ENCODE measurements around the gene KRT83.

Gene KRT83

DNA sequence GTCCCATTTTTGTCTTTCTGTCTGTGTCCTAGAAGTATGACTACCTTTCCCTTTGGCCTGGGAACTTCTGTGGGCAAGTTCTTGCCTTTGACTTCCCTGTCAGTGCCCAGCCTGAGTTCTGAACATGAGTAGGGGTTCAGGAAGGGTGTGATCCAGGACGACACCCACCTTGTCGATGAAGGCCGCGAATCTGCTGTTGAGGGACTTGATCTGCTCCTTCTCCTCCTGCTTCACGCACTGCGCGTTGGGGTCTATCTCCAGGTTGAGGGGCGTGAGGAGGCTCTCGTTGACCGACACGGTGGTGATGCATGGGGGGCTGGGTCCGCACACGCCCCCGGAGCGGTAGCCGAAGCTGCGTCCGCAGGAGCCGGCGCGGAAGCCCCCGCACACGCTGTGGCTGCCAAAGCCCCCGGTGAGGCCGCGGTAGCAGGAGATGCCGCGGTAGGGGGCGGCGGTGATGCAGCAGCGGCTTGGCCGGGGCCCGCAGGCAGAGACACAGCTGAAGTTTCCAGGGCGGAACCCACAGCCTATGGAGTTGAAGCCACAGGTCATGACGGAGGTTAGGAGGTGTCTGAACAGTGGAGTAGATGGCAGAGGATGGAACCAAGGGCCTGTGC lies at the start of gene KRT83:
Gene KRT83 (minus strand): TSS at position 615 of the 617 bp plus-strand sequence. CDS start 63 bp downstream, at position 552.
- DNase-seq, result no peak

DNA sequence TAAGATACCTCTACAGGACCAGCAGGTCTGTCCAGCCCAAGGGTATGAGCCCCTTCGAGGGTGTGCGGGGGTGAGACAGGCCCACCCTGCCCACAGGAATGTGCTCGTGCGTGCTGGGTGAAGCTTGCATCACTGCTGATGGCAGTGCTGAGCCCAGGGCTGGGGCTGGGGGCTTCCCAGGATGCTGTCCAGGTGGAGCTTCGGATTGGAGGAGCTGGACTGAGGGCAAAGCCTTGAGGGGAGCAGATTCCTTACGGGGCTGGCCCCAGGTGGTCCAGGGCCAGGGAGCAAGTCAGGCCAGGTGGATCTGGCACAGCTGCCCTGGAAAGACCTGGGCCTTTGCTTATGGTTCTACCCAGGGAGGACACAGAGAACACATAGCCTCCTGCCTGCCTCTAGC lies 48.6 kb upstream of the KRT83 start:
- DNase-seq, result no peak

GRCh38 chr12:52369211-52369610 lies 48.0 kb upstream of the KRT83 start:
- no peak for DNase-seq

DNA sequence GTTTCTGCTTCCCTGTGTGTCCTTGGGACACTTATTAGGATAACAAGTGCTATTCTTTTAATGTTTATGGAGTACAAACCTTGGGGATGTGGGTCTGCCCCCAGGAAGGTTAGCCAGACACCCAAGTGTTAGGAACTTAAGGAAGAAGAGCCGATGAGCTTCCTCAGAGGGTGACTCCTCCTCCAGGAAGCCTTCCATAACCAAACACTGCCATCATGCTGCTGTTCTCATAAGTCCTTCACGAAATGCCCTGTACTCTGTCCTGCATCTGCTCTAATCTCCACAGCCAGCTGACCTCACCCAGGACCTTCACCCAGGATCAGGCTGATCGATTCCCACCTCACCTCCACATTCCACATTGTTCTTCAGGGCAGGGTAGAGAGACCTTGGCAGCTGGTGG lies 47.3 kb upstream of the KRT83 start:
- no peak for DNase-seq

GRCh38 chr12:52367876-52368275 lies 46.7 kb upstream of the KRT83 start:
- DNase-seq, result no peak

- DNase-seq, result no peak
These were observed 45.7 kb upstream of the KRT83 start, which contains the start of gene KRT85 for GRCh38 chr12:52366738-52367485. Gene KRT85, minus strand, starts transcription at chr12:52367481. Its CDS starts 76 bp downstream, at chr12:52367405.

- peak; percentile 46 for DNase-seq
These were observed 43.8 kb upstream of the KRT83 start for GRCh38 chr12:52364901-52365489.

DNA sequence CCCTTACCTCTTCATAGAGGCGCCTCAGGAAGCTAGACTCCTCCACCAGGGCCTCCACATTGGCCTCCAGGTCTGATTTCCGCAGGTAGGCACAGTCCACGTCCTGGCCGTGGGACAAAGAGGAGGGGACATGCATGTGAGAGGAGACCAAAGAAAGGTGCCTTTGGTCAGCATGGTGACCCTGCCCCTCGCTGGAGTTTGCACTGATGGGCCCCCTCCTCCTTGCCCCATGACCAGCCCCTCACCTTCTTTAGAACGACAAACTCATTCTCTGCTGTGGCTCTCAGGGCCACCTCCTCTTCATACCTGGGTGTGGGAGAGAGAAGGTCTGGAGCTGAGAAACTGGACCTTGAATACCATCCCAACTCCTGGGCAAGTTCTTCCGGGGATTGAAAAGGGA lies 42.9 kb upstream of the KRT83 start:
- no peak for DNase-seq

DNA sequence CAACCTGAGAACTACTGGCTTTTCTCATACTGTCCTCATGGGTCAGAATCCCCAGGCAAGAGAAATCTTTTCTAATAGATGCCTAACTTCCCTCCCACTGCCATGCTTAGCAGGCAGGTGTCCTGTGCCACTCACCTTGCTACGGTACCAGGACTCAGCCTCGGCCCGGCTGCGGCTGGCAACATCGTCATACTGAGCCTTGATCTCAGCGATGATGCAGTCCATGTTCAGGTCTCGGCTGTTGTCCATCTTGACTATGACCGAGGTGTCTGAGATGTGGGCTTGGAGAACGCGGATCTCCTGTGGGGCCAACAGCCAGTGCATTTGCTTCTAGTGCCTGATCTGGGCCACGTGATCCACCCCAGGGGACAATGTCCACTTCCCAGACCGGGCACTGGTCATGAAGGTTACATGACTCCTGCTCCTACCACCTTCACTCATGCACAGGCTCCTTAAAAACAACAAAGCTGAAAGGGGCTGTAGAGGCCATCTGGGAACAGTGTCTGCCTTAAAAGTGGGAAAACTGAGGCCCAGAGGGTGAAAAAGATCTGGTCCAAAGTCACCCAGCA lies 42.0 kb upstream of the KRT83 start:
- DNase-seq, result no peak

DNA sequence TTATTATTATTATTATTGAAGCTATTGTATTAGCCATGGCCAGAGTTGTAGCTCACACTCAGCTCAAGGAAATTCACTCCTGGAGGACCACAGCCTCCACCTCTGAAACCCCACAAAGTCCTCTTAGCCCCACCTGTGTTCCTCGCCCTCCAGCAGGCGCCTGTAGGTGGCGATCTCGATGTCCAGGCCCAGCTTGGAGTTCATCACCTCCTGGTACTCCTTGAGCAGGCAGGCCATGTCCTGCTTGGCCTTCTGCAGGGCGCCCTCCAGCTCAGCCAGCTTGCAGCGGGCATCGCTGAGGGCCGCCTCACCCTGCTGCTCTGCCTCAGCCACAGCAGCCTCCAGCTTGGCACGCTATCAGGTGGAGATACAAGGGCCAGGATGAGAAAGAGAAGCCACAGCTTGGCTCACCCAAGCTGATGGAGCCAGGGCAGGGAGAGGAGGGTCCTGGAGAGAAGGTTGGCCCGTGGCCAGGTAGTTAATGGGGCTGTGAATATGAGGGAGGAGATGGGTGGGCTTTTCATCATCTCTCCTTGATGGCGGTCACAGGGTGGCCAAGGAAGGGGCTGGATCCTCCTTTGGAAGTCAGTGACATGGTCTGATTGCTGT lies 41.0 kb upstream of the KRT83 start:
- DNase-seq, result peak; percentile 10

GRCh38 chr12:52361553-52361952 lies 40.4 kb upstream of the KRT83 start:
- DNase-seq, result no peak

DNA sequence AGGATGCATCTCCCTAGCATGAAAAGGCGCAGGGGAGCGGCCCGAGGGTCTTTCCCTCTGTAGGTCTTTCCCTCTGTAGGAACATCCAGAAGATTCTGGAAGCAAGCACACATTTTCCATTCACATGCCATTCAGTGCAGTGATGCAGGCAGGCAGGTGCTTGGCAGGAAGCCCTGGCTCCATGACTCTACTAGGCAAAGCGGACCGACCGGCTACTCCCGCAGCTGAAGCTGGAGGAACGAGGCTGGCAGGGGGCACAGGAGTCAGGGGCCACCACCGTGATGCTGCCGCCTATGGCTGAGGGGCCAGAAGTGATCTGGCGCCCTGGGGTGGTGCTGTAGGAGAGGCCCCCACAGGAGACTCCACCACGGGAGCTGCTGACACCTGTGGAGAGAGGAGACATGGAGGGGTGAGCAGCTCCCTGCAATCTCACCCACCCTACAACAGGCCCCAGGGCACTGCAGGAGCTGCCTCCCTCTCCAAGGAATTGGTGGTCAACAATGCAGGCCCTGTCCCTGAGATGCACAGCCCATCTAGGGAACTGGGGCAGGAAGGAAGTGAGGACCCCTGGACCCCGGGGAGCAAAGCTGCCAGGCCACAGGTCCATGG lies 39.6 kb upstream of the KRT83 start:
- DNase-seq, result no peak

DNA sequence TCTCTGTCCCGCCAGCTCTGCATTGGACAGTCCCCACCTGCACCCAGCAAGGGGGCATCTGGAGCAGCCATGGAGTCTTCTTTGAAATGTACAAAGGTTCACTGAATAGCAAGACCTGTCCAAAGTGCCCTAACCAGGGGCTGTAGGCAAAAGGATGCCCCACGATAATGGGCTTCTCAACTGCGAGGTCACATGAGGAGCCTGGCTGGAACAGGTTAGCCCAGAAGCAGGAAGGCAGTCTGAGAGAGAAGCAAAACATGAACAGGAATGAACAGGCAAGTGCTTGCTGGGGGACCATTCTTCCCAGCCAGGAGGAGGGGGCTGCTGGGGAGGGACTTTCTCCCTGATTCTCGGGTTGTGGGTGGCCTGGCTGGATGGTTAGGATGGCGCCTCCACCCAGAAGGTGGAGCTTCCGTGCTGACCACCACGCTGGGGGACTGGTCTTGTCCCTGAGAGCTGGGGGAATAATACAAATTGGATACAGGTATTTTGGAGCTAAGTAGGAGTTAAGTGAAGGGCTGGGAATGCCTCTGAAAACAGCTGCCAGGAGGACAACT lies 39.0 kb upstream of the KRT83 start:
- no peak for DNase-seq

GRCh38 chr12:52359621-52360061 lies 38.4 kb upstream of the KRT83 start:
- no peak for DNase-seq

DNA sequence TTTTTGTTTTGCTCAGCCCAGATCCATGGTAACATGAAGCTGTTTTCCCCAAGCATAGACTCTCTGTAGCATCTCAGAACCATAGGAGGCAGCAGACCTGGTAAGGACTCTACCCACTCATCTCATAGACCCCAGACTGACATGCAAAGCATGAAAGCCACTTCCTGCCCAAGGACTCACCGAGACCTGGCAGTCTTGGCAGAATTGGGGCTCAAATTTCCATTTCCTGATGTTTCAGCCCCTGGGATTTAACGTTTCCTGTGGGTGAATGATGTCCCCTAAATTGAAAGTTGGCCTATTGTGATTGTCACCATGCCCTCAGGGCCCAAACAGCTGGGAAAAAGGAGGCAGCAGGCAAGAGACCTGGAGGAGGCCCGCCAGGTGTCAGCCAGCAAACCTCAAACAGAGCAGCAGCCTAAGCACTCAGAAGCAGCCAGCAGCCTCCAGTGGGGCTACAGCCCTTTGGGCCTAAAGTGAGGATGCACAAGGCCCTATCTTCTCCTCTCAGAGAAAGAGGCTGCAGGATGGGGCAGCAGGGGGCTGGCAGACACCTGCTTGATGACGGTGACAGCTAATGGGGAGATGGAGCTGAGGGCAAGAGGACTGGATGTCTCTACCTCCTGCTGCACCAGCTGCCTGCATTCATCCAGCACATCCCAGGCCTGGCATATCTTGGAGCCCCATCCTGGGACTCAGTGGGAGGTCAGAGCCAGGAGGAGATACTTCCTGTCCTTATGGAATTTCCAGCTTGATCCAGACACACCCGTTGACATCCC lies 37.6 kb upstream of the KRT83 start:
- DNase-seq, result no peak

DNA sequence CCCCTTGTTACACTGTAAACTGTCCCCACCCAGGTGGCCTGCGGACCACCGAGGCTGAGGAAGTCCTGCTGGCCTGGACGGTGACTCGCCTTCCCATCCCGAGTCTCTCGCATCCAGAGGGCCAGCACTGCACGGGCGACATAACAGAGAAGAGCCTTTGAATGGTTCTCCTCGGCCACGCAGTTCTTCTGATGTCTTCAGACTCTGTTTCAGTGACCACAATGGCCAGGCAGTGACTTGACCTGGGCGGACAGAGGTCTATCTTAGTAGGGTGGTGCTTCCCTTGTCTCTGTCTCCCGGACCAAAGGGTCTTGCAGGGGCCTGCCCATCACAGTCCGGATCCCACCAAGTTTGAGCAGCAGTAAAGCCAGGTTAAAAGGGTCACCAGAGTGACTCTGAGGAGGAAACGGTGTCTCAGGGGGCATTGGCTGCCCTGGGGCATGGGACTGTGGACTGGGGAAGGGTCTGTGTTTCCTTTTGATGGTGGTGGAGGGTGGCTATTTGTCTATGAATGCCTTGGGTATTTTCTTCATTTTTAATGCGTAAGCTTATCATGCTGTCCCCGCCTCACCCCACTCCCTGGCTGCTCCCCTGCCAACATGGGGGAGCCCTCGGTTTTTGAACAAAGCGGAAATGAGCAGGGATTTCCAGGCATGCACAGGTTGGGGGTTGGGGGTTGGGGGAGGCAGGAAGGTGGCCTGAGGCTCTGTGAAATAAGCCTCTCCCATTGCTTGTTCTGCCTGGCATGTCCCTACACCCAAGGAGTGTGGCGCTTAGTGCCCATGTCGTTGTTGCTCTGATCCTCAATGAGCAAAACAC lies 35.8 kb upstream of the KRT83 start:
- DNase-seq, result no peak

DNA sequence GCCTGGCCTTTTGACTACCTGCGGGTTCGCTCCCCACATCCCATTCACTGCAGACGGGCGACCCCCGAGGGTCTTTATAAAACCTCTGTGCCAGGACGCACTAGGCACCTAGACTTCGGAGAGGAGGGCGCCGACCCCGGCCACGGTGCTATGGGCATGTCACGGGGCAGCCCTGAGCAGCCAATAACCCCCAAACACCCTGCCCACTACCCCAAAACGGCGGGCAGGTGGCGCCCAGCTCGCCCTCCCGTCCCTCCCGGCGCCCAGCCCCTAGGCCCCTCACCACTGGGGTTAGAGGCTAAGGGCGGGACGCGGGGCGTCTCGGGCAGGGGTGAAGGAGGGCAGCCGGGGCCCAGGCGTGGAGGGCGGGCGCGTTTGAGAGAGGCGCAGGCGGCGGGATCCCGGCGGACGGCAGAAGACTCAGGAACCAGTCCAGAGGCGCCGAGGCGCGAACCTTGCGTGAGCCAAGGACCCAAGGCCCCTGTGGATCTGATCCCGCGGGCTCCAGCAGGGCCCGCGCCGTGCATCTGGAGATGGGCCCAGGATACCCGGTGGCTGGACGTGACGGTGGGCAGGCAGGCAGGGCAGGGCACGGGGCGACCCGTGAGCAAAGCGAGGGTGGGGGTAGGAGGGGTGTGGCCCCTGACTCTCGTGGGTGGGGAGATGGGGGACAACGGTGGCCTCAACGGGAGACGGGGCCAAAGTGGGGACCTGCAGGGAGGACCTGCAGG lies 35.0 kb upstream of the KRT83 start:
- no peak for DNase-seq

DNA sequence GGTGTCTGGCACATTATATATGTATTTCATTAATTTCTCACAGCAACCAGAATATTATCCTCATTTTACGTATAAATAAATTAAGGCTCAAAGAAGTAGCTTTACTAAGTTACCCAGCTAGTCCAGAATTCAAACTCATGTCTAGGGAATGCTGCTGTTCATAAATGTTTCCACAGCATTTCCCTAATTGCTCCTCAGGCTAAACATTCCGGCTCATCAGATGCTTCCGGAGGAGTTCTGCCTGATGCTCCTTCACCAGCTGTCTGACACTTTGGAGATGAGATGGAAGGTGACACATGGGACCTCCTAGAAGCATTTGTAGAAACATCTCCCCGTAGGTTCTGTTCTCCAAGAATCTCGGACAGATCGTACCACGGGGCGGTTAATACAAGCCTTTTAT lies 34.0 kb upstream of the KRT83 start:
- DNase-seq, result no peak

DNA sequence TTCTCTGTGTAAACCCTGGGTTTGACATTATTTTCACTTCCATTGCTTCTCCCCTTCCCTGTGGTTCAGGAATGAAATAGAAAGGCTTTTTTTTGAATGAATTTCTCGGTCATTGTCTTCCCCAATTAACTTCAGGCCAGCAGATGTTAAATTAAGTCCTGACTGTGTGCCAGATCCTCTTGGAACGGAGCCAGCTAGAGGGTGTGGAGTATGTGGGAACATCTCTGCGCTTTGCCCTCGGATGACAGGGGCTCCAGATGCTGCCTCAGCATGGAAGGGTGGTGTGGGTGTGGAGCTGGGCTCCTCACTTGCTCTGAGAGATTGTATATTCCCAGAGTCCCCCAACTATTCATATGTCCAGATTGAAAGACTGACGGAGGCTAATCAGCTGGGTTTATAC lies 33.0 kb upstream of the KRT83 start:
- no peak for DNase-seq

DNA sequence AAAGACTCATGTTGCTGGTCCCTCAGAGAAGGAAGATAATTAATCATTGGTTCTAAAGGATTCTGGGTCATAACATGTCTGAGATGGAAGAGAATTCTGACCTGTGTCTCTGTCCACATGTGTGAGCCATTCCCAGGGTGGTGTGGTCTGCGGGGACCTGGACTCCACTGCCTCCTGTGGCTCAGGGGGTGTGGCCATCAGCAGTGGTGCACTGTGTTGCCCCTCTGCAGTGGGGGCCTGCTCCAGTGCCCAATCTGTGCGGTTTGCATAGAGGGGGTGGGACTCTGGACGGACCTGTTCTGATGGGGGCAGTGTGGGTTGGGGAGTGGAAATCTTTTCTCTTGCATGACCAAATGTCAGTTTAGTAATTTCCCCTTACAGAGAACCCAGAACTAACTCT lies 32.6 kb upstream of the KRT83 start:
- no peak for DNase-seq
